Globus pallidus (tissue), 1 donor: ENCODE results near the gene SPRY2.

ENCODE experiments used
- DNase-seq: peaks from one replicate; pipeline ENCODE4 v3.0.0-alpha.2; 2015; ENCODE audit warnings: low spot score

The SPRY2 gene

DNA sequence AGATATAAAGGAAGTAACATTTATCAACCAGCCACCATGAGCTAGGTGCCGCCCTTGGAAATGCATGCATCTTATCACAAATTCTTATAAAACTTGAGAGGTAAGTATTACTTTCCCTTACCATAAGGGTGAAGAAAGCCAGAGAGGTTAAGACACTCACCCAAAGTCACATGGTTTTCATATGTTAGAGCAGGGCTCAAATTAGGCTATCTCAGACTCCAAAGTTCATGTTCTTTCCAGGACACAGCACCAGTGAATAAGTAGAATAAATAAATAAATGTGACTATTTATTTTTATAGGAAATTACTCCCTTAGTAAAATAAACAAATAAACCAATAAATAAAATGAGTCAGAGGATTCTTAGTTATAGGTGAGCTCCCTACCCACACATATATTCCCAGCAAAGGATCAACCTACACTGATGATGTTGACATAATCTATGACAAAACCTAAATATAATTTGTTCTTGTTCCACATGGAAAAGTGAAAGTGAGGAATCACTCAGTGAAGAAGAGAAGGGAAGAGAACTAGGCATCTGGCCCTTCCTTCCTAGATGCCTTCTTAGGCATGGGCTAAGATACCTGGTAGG, 27.2 kb downstream of the SPRY2 start:
- no peak for DNase-seq

DNA sequence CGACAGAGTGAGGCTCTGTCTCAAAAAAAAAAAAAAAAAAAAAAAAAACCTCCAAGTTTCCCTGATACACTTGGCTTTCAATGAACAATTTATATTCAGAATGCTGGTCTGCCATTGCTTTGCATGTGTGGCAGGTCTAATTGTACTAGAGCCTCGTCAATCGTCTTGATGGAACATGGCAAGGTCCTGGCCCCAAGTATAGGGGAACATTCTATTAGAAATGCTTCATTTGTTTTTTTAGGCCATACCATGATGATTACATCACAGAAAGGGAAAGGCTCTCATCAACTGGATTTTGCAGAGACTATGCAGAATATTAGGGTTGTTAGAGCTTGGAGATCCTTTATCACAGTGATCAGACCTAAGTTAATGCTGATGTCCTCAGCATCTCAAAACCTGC, 28.0 kb downstream of the SPRY2 start:
- no peak for DNase-seq

DNA sequence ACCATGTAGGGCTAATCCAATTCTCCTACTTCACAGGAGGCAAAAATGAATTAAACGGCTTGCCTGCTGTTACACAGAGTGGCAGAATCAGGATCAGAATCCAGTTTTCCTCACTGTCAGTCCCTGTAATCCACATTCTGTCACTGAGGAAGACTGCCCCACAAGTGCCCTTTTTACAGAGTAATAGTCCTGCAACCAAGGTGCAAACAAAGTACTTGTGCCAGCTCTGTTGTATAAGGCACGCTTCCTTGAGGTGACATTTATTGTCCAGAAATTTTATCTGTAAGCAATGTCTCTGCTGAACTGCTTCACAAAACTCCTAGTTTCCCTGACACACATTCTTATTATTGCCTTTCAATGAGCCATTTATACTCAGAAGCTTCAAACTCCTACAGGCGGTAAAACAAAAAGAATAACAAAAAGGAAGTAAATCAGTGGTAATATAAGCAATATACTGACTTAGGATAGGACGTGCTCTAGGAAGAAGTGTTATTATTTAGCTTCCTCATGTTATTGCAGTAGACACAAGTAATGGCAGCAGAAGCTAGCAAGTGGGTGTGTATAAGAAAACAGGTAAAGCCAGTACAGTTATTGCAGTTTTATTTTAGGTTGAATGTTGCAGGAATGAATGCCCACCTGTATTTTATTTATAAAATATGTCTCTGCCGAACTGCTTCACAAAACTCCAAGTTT, 28.8 kb downstream of the SPRY2 start:
- no peak for DNase-seq

DNA sequence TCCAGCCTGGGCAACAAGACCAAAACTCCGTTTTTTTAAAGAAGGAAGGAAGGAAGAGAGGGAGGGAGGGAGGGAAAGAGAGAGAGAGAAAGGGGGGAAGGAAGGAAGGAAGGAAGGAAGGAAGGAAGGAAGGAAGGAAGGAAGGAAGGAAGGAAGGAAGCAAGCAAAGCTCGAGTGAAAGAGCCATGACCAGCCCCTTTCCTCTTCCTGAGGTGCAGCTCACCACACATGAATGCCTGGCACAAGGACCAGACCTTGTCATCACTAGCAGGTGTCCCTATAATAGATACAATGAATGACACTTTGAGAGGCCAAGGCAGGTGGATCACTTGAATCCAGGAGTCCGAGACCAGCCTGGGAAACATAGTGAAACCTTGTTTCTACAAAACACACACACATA, 31.0 kb downstream of the SPRY2 start:
- no peak for DNase-seq

- no peak for DNase-seq
Observed at GRCh38 chr13:80307401-80307987, 33.4 kb downstream of the SPRY2 start.

DNA sequence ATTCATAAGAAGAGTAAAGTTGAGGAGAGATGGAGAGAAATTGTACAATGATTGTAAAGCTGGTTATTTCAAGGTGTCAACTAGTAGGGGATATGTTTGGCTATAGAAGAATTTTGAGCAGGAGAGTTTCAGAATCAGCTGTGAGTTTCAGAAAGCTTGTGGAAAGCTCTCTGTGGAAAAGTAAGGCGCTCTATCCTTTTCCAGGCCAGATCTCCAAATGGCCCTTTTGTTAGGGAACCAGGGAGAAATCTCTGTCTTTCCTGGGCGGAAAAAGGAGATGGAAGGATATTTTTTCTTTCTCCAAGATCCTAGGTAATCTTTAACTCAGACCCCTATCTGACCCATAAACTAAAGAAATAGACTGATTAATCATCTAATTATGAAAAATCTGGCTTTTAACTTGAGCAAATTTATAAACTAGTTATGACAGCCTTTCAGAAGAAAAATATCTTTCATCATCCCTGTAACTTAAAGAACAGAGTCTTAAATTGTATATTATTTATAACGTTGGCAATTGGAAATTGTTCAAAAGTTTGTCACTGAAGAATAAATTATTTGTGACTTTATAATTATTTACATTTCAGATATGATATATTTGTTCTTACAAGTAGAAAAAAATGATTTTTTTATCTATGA, 34.5 kb downstream of the SPRY2 start:
- no peak for DNase-seq

GRCh38 chr13:80305737-80306136, 35.2 kb downstream of the SPRY2 start:
- no peak for DNase-seq

GRCh38 chr13:80303225-80303811, 37.6 kb downstream of the SPRY2 start:
- no peak for DNase-seq

DNA sequence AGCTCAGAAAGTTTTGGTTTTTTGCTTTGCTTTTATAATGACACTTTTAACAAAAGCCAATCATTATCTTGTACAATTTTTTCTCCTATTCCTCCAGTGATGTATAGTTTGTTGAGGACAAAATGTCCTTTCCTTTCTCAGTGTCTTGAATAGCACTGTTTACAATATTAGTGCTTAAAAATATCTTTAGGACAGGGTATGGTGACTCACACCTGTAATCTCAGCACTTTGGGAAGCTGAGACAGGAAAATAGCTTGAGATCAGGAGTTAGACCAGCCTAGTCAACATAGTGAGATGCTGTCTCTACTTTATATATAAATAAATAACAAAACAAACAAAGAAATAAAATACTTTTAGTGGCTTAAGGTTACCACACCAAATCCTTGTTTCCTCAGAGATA, 41.9 kb downstream of the SPRY2 start:
- no peak for DNase-seq

DNA sequence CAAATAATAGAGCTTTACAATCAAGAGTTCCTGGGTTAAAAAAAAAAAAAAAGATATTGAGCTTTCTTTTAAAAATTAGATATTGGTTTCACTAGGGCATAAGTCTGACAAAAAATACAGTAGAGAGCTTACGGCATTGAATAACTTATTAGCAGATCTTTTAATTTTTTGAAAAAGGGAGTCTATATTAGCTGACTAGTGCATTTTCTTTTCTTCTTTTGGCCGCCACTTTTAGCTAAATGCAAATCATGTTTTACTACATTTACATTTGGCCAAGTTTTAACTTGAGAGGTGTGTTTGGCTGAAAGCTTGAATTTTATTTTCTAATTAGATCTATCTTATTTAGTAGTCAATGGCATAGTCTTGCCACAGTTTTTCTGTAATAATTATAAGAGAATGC, 43.4 kb downstream of the SPRY2 start:
- no peak for DNase-seq

GRCh38 chr13:80297094-80297493, 43.8 kb downstream of the SPRY2 start:
- DNase-seq, result no peak

DNA sequence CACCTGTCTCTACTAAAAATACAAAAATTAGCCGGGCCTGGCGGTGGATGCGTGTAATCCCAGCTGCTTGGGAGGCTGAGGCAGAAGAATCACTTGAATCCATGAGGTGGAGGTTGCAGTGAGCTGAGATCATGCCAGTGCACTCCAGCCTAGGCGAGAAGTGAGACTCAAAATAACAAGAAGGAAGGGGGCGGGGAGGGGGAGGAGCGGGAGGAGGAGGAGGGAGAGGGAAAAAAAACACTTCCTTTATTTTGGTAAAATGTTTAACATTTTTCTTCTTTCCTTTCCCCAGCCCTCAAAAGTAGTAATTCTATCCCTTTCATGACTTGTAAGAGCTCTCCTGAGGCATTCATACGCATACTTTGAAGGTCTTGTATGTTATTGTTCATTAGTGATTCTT, 44.3 kb downstream of the SPRY2 start:
- DNase-seq, result no peak

GRCh38 chr13:80290591-80290990, 50.3 kb downstream of the SPRY2 start:
- no peak for DNase-seq
